Left colon (tissue), 2 donors: Measurements from ENCODE around the gene TAF6L. TPM values are rescaled to one million over a fixed set of nuclear protein-coding genes. Genes with fewer than 3 reads are reported as not detected.
"Not testable (repeated sequence)": the region's sequence is repeated elsewhere in the genome, so short reads cannot be mapped to it uniquely, and the experiment has no call there.

Source experiments
- ATAC-seq: fragments of 200-7000 bp; cut with Tn5 transposase; one replicate; pipeline ENCODE4 v1.9.1; 2020; ENCODE audit warnings: mild to moderate bottlenecking, moderate library complexity
- DNase-seq, 2 donors: peaks; one replicate each; pipeline ENCODE4 v3.0.0-alpha.2; 2020
- intact Hi-C, 2 donors: fragments of 100-400 bp; cut with DNase I in 1 of 2; cut with micrococcal nuclease in 1 of 2; formaldehyde crosslinking; loops; one replicate each; pipeline versions ENCODE4 v1.11.2 to v1.14.0; 2022; cut with DNase I, micrococcal nuclease
- long read RNA-seq: library from polyadenylated mRNA; unstranded; transcript quantifications from one replicate; pipeline ENCODE4 v2.0.0, GENCODE V29; 2021
- total RNA-seq, 2 donors: library from RNA; stranded (reverse); fragmentation: NEBNext Ultra II Directional; extraction: Animal tissue kit (Norgen Biotek cat#: 25700); gene quantifications; one replicate each; pipeline ENCODE4 v1.2.1, GENCODE V29; 2021
- donor health status: DM: no; HTN: no; CAD: no.
- donor health status: DM: yes; HTN: yes; CAD: no.

The TAF6L gene
- 10 to 100 TPM; 16.9 to 18.3 TPM for total RNA-seq
- long read RNA-seq, transcript TAF6L-201 (11 exons, 2,116 nt): major isoform, 22 of 33 reads
- long read RNA-seq, partial matches to known transcripts: 3 of 33 reads
- long read RNA-seq, other reads (novel, unspliced or antisense): 8 of 33 reads

GRCh38 chr11:62771144-62772021, at the start of gene TAF6L:
Gene TAF6L, plus strand, starts transcription at chr11:62771396. Its CDS starts 4,388 bp downstream, at chr11:62775784.
- DNase-seq (peak; percentile 98 to 99), ATAC-seq (peak; percentile 94)
- intact Hi-C loops: no loop called here

- intact Hi-C loops: no loop called here
- ATAC-seq (no peak), DNase-seq (no peak)
Observed at GRCh38 chr11:62721994-62722393, 49.2 kb upstream of the TAF6L start.

- DNase-seq (no peak), ATAC-seq (no peak)
- intact Hi-C loops: no loop called here
Observed at GRCh38 chr11:62724171-62724570, 47.0 kb upstream of the TAF6L start.

- no peak for DNase-seq
Observed at GRCh38 chr11:62725646-62726045, 45.5 kb upstream of the TAF6L start.

GRCh38 chr11:62726156-62726914, 44.9 kb upstream of the TAF6L start:
- DNase-seq: no peak
- intact Hi-C loops: no loop called here

More at GRCh38 chr11:62725646-62726045, 45.5 kb upstream of the TAF6L start:
- no peak for ATAC-seq
- intact Hi-C loops: no loop called here

GRCh38 chr11:62726915-62727164, 44.4 kb upstream of the TAF6L start:
- DNase-seq: no peak
- intact Hi-C loops: no loop called here
- peak; percentile 30 for ATAC-seq

More at GRCh38 chr11:62726156-62726914, 44.9 kb upstream of the TAF6L start:
- ATAC-seq: no peak

GRCh38 chr11:62727165-62727871, 43.9 kb upstream of the TAF6L start, which contains the start of gene HNRNPUL2:
Gene HNRNPUL2, minus strand, starts transcription at chr11:62727457. Its CDS starts 301 bp downstream, at chr11:62727156.
- ATAC-seq (peak; percentile 78), DNase-seq (peak; percentile 98)
- intact Hi-C loops: no loop called here

GRCh38 chr11:62727872-62728170, 43.4 kb upstream of the TAF6L start:
- intact Hi-C loops: no loop called here
- DNase-seq (peak; percentile 84 to 92), ATAC-seq (peak; percentile 69)

- DNase-seq: peak; percentile 89 to 94
- ATAC-seq: peak; percentile 64
- intact Hi-C loops: no loop called here
Observed at GRCh38 chr11:62728171-62728988, 42.8 kb upstream of the TAF6L start, which contains the start of gene TTC9C. Gene TTC9C, plus strand, starts transcription at chr11:62728486. Its CDS starts 363 bp downstream, at chr11:62728849.

GRCh38 chr11:62730076-62730475, 41.1 kb upstream of the TAF6L start:
- intact Hi-C loops, ATAC-seq, DNase-seq: not testable (repeated sequence)

GRCh38 chr11:62732830-62733229, 38.4 kb upstream of the TAF6L start:
- no peak for DNase-seq
- intact Hi-C loops: no loop called here
- no peak for ATAC-seq

- intact Hi-C loops: no loop called here
- ATAC-seq: no peak
Observed at GRCh38 chr11:62737196-62737595, 34.0 kb upstream of the TAF6L start.

GRCh38 chr11:62747475-62748160, 23.6 kb upstream of the TAF6L start:
- intact Hi-C loops: no loop called here
- ATAC-seq (no peak), DNase-seq (no peak)

More at GRCh38 chr11:62737196-62737595, 34.0 kb upstream of the TAF6L start:
- DNase-seq: no peak

GRCh38 chr11:62749931-62750330, 21.3 kb upstream of the TAF6L start:
- DNase-seq, ATAC-seq, intact Hi-C loops: not testable (repeated sequence)

GRCh38 chr11:62752177-62752785, 18.9 kb upstream of the TAF6L start:
- intact Hi-C loops: no loop called here
- ATAC-seq: no peak
- DNase-seq: no peak

- intact Hi-C loops: no loop called here
- DNase-seq (peak in 1 of 2 donors; percentile 30), ATAC-seq (no peak)
Observed at GRCh38 chr11:62752994-62753735, 18.0 kb upstream of the TAF6L start.
